GM21576 (cell line): ENCODE data around the gene SEZ6L.

Experiments used
- ATAC-seq: cut with Tn5 transposase; IDR thresholded peaks from one replicate; pipeline ENCODE4 v1.9.1; 2021; ENCODE audit warnings: mild to moderate bottlenecking, moderate library complexity; ENCODE audit not compliant: unreplicated experiment

Gene SEZ6L

GRCh38 chr22:26169315-26170111, at the start of gene SEZ6L:
SEZ6L (plus strand) TSS chr22:26169462; CDS start chr22:26169670, 208 bp downstream.
- no peak for ATAC-seq

DNA sequence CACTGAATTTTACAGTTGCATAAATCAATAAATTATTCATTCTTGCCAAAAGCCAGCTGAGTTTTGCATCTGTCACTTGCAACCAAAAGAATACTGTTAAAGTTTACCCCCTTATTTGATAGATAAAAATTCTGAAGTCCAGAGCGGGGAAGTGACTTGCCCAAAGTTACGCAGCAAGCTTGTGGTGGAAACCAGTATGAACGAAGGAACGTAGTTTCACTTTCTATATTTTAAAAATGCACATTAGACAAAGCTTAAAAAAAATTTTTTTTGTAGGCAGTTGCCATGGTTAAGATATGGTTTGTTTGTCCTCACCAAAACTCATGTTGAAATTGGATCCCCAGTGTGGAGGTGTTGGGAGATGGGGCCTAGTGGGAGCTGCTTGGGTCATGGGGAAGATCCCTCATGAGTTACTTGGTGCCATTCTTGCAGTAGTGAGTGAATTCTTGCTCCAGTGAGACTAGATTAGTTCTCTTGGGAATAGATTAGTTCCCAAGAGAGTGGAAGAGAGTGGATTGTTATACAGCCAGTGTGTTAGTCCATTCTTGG, 46.3 kb upstream of the SEZ6L start:
- ATAC-seq, result no peak

- no peak for ATAC-seq
Observed at GRCh38 chr22:26124991-26125725, 44.1 kb upstream of the SEZ6L start.

DNA sequence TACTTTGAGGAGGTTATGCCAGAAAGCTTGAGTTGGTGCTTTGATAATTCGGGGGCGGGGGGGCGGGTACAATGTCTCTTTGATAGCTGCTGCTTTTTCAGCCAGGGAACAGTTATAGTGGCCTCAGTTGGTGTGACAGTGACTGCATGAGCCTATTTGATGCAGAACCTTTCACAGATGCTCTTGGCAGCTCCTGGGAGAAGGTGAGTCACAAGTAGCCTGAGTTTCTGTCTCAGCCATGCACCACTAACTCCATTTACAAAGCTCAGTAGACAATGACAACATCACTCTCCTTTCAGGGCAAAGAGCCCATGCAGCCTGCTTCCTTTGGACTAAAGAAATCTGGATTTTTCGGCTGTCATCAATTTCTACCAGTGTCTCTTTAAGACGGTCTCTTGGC, 42.1 kb upstream of the SEZ6L start:
- no peak for ATAC-seq

DNA sequence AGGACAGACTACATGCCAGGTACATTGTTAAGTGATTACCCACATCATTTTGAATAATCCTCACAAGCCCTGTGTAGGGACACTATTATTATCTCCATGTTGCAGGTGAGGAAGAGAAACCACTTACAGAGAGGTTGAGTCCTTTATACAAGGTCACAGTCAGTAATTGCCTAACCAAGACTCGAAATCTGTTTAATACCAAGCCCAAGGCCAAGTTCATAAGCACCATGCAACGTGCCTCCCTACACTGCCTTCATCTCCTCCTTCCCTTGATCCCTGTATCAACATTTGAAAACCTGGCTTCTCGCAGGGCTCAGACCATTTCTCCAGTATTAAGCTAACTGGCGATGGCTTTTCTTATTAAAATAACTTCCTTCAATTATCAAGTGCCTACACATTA, 41.7 kb upstream of the SEZ6L start:
- no peak for ATAC-seq

DNA sequence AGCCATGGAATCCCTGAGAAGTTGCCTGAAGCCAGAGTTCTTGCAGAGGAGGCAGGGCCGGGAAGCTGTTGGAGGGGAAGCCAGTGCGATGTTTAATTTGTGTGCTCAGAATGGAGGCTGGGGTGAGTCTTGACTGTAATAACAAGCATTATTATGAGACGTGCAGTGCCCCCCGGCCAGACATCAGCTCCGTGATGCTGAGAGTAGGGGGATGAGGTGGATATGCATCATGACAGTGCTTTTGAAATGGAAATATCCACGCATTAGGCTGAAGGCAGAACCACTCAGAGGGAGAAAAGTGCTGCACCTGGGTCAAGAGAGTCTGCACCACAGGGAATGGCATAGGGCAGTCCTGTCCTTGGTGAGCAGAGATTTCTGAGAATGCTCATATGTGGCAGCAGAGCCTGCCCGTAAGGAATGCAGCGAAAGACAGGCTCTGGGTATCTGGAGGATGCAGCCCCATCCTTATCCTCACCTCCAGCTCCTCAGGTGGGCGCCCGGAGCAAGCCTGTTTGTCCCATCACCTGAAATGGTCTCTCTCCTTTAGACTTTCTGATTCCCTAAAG, 37.6 kb upstream of the SEZ6L start:
- ATAC-seq, result no peak

GRCh38 chr22:26134654-26135330, 34.5 kb upstream of the SEZ6L start:
- ATAC-seq, result no peak

DNA sequence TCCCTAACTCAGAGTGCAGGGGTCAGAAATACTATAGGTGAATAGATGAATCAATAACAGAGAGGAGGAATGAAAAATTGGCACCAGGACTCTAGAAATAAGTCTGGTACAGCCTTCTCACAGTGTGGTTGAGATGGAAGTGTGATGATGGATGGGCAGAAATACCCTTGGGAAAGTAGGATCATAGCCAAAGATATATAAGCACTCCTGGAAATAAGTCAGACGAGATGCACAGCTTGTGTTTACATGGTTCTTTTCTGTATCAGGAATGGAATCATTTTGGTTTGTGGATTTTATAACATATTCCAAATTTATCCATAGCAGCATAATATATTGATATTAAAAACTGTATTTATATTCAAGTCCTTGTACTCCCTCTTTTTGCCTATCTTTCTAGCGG, 33.5 kb upstream of the SEZ6L start:
- ATAC-seq, result no peak

- no peak for ATAC-seq
Observed at GRCh38 chr22:26139310-26139709, 30.0 kb upstream of the SEZ6L start.

DNA sequence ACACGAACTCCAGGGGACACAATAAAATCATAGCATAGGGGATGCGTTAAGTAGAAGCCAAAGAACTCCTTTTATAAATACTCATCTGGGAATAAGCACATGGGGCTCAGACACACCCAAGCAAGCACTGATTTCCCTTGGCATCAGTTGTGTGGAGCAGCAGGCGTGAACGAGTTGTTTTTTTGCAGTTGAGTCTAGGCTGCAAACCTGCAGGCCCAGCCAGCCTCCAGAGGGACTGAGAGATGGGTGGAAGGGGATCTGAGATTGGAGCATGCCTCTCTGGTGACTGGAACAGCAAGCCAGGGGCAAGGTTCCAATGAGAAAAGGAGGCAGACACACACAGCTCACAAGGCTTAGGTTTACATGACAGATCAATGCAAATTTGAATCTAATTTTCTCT, 27.4 kb upstream of the SEZ6L start:
- ATAC-seq, result no peak

- no peak for ATAC-seq
Observed at GRCh38 chr22:26143806-26144325, 25.4 kb upstream of the SEZ6L start.

GRCh38 chr22:26159886-26160285, 9.4 kb upstream of the SEZ6L start:
- ATAC-seq, result no peak

DNA sequence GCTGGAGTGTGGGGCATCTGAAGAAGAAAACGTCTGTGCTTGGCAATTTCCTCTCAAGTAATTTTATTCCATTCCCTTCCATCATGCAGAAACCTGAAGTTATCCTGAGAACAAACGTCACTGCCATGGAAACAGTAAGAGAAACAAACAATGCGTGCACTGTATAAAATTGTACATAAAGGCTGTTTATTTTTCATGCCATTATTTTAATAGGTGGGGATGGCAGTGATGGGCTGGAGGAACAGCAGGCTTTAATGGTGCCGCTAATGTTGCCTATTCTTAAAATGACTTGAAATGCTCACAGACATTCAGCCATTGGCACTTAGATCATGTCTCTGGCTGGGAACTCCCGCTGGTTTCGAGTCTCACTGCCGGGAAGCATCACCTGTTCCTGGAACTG, 7.5 kb upstream of the SEZ6L start:
- no peak for ATAC-seq

- no peak for ATAC-seq
Observed at GRCh38 chr22:26162926-26163325, 6.3 kb upstream of the SEZ6L start.

DNA sequence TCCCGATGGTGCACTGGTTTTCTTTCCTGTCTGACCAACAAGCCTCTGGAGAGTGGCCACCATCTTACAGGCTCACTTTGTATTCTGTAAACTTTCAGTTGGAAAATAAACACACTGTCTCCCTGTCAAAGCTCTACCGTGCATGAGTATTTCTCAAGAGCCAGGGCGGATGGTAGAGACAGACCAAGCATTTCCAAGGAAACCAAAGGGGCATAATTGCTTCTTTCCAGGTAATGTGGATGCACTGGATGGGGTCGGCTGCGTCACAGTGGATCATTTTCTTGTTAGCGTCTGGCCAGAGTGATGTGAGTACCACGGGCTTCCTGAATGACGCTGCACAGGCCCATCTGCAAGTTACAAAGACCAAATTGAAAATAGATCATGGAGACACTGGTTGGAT, 5.1 kb upstream of the SEZ6L start:
- ATAC-seq, result no peak

- ATAC-seq, result no peak
Observed at GRCh38 chr22:26168330-26168851, 871 bp upstream of the SEZ6L start.

DNA sequence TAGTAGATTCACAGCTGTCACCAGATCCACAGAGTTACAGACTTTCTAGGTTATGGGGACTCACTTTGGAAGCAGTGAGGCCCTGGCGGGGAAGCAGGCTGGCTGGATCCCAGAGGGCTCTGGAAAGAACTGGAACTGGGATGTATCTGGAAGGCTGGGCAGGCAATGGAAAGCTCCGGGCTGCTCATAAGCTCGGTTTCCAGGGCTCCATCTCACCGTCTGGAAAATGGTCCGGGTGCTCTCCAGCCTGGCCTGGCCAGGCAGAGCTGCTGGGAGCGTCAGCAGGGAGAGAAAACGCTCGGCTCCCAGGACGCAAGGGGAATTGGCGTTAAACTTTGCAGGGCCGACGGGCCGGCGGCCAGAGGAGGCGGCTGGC, 335 bp upstream of the SEZ6L start:
- no peak for ATAC-seq

GRCh38 chr22:26170112-26170492, 840 bp downstream of the SEZ6L start:
- ATAC-seq, result no peak

GRCh38 chr22:26170795-26171580, 1.7 kb downstream of the SEZ6L start:
- ATAC-seq, result no peak

- ATAC-seq, result no peak
Observed at GRCh38 chr22:26172389-26172990, 3.2 kb downstream of the SEZ6L start.
